MM.1S (cell line): ENCODE data around the gene ADCY2.

Experiments
- DNase-seq: peaks from one replicate; pipeline ENCODE4 v3.0.0-alpha.2; 2015
- H2AFZ ChIP-seq: fragments of 300-600 bp; sonication (generic); 2 replicates; pipeline ENCODE4 v1.6.0; 2016; ENCODE audit warnings: antibody characterized with exemption, low read length
- H3F3A ChIP-seq: fragments of 300-600 bp; sonication (generic); 2 replicates; pipeline ENCODE4 v1.6.1; 2016; ENCODE audit warnings: mild to moderate bottlenecking, antibody characterized with exemption, low read length, moderate library complexity, mixed read lengths; ENCODE audit not compliant: insufficient read depth
- H3K27ac ChIP-seq: fragments of 300-600 bp; sonication (generic); 2 replicates; pipeline ENCODE4 v1.5.1; 2016; ENCODE audit warnings: mild to moderate bottlenecking, low read length
- H3K27me3 ChIP-seq: fragments of 300-600 bp; sonication (generic); replicated peaks from 2 replicates; pipeline ENCODE4 v1.6.0; 2016; ENCODE audit warnings: low read length; ENCODE audit not compliant: insufficient read depth
- H3K36me3 ChIP-seq: fragments of 300-600 bp; sonication (generic); replicated peaks from 2 replicates; pipeline ENCODE4 v1.6.1; 2016; ENCODE audit warnings: mild to moderate bottlenecking, low read length, mixed read lengths; ENCODE audit not compliant: insufficient read depth
- H3K4me1 ChIP-seq: fragments of 300-600 bp; sonication (generic); 2 replicates; pipeline ENCODE4 v1.6.1; 2016; ENCODE audit warnings: low read length, mixed read lengths
- H3K4me2 ChIP-seq: fragments of 300-600 bp; sonication (generic); 2 replicates; pipeline ENCODE4 v1.6.0; 2016; ENCODE audit warnings: low read depth, low read length
- H3K4me3 ChIP-seq: fragments of 300-600 bp; sonication (generic); 2 replicates; pipeline ENCODE4 v1.5.1; 2016; ENCODE audit warnings: low read length, mixed read lengths
- H3K79me2 ChIP-seq: fragments of 300-600 bp; sonication (generic); 2 replicates; pipeline ENCODE4 v1.6.1; 2016; ENCODE audit warnings: mixed run types, low read length, mixed read lengths
- H3K9ac ChIP-seq: fragments of 300-600 bp; sonication (generic); 2 replicates; pipeline ENCODE4 v1.6.1; 2016; ENCODE audit warnings: low read length, mixed read lengths
- H3K9me2 ChIP-seq: fragments of 300-600 bp; sonication (generic); replicated peaks from 2 replicates; pipeline ENCODE4 v1.6.1; 2016; ENCODE audit warnings: mild to moderate bottlenecking, low read length, mixed read lengths; ENCODE audit not compliant: insufficient read depth
- H3K9me3 ChIP-seq: fragments of 300-600 bp; sonication (generic); replicated peaks from 2 replicates; pipeline ENCODE4 v1.6.1; 2016; ENCODE audit warnings: mild to moderate bottlenecking, low read length, mixed read lengths; ENCODE audit not compliant: insufficient read depth
- H4K20me1 ChIP-seq: fragments of 300-600 bp; sonication (generic); 2 replicates; pipeline ENCODE4 v1.6.1; 2016; ENCODE audit warnings: mild to moderate bottlenecking, low read length, moderate library complexity, mixed read lengths; ENCODE audit not compliant: insufficient read depth
- CTCF ChIP-seq: fragments of 300-600 bp; sonication (generic); IDR thresholded peaks from 2 replicates; pipeline ENCODE4 v1.5.1; 2016; ENCODE audit warnings: antibody characterized with exemption, low read length, mixed read lengths
- EZH2 ChIP-seq: fragments of 300-600 bp; sonication (generic); optimal IDR thresholded peaks from 2 replicates; pipeline ENCODE3; 2017; ENCODE audit warnings: low read depth, mild to moderate bottlenecking, antibody characterized with exemption, low read length, mixed read lengths
- EZH2phosphoT487 ChIP-seq: fragments of 300-600 bp; sonication (generic); IDR thresholded peaks from 2 replicates; pipeline ENCODE4 v1.6.1; 2018; ENCODE audit warnings: antibody characterized with exemption, low read length

Gene ADCY2

GRCh38 chr5:7813007-7813406 lies 417.1 kb downstream of the ADCY2 start:
- no peaks in the 10 kb centered on the region for H3K9me2 ChIP-seq
- H3K9me3 ChIP-seq: no peaks in the 10 kb centered on the region
- H4K20me1 ChIP-seq: no peaks in the 10 kb centered on the region
- no peaks in the 10 kb centered on the region for H3K27me3 ChIP-seq
- no peak overlapping the region for H3K4me3 ChIP-seq
- peaks cover 4% of the 10 kb centered on the region; the same call in 1 of the 2 replicates for H3K4me1 ChIP-seq
- H3K36me3 ChIP-seq: no peaks in the 10 kb centered on the region
- H3K4me2 ChIP-seq: no peak overlapping the region
- H3K79me2 ChIP-seq: no peaks in the 10 kb centered on the region
- H3K9ac ChIP-seq: no peak overlapping the region
- H2AFZ ChIP-seq: no peak overlapping the region
- H3F3A ChIP-seq: no peaks in the 10 kb centered on the region
- no peak for DNase-seq
- TF ChIP-seq CTCF (no peak), EZH2 (no peak), EZH2phosphoT487 (no peak)
- no peak overlapping the region for H3K27ac ChIP-seq

- TF ChIP-seq EZH2 (no peak), EZH2phosphoT487 (no peak), CTCF (no peak)
- H3K36me3 ChIP-seq: no peaks in the 10 kb centered on the region
Measured at GRCh38 chr5:7813576-7813975, 417.6 kb downstream of the ADCY2 start.

GRCh38 chr5:7814816-7815215 lies 418.9 kb downstream of the ADCY2 start:
- Histone ChIP-seq H3K4me2 (no peak overlapping the region), H3K79me2 (no peaks in the 10 kb centered on the region), H3K36me3 (no peaks in the 10 kb centered on the region), H2AFZ (no peak overlapping the region), H3K27ac (no peak overlapping the region), H3K4me1 (peaks cover 4% of the 10 kb centered on the region; the same call in 1 of the 2 replicates), H4K20me1 (no peaks in the 10 kb centered on the region), H3K27me3 (no peaks in the 10 kb centered on the region), H3F3A (no peaks in the 10 kb centered on the region), H3K4me3 (no peak overlapping the region), H3K9me3 (no peaks in the 10 kb centered on the region), H3K9me2 (no peaks in the 10 kb centered on the region), H3K9ac (no peak overlapping the region)
- no peak for DNase-seq
- no peak for TF ChIP-seq CTCF
- no peak for TF ChIP-seq EZH2
- TF ChIP-seq EZH2phosphoT487: no peak

More at GRCh38 chr5:7813576-7813975, 417.6 kb downstream of the ADCY2 start:
- no peak for DNase-seq
- Histone ChIP-seq H3K79me2 (no peaks in the 10 kb centered on the region), H3K27ac (no peak overlapping the region), H3K9ac (no peak overlapping the region), H3K9me2 (no peaks in the 10 kb centered on the region), H2AFZ (no peak overlapping the region), H4K20me1 (no peaks in the 10 kb centered on the region), H3K9me3 (no peaks in the 10 kb centered on the region), H3K4me3 (no peak overlapping the region), H3K4me1 (peaks cover 4% of the 10 kb centered on the region; the same call in 1 of the 2 replicates), H3K27me3 (no peaks in the 10 kb centered on the region), H3F3A (no peaks in the 10 kb centered on the region), H3K4me2 (no peak overlapping the region)
